NCI-H1105 (cell line): ENCODE measurements around the gene CCDC136.

Source experiments
- DNase-seq: peaks from one replicate; lab custom pipeline; 2025; lab: John Stamatoyannopoulos, UW

The CCDC136 gene

DNA sequence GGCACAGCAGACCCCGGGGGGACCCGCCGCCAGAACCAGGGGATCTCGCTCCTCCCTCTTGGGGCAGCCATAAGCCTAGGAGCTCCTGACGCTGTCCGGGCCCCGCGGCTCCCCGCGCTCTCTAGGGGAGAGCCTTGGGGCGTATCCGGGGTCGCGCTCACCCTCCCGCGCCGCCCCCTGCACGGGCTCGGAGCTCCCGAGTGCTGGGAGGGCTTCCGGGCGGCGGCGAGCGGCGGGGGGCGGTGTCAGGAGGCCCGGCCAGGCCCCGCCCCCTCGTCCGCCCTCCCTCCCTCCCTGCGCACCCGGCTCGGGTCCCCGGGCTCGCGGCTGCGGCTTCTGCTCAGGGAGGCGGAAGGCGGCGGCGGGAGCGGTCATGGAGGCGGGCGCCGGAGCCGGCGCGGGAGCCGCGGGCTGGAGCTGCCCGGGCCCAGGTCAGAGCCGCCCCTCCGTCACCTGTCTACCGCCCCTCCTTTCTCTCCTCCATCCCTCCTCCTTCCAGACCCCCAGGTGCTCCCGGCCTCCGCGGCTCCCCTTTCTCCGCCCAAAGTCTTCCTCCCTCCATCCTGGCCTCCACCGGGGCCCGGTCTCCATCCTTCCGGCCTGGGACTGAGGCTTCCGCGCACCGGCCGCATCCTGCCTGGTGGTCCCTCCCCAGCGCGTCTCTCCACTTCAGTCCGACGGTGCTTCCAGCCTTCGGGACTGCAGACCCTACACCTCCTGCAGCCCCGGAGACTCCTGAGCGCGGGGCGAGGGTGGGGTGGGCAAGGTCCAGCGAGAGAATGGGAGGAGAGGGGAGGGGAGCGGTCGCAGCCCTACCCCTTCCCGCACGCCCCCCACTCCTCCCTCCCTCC is at the start of gene CCDC136:
Gene CCDC136 (plus strand): TSS at position 848 of the 851 bp plus-strand sequence. CDS start 444 bp downstream, outside the sequence.
- DNase-seq: peak; percentile 43

DNA sequence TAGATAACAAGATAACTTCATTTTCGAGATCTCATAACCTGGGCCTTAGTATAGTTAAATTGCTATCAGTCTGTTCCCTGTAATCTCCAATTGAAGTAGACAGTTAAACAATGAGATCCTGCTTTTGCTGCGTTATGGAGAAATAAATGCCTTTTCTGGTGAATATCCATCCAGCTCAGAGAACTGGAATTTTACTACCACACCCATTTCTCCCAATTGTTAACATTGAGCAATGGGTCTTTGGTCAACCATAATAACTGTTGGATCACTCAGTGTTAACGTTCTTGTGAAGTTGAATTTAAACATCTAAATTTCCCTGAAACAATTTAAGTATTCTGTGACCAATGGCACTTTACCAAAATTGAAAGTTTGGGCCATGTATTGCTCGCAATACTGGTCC is 49.6 kb upstream of the CCDC136 start:
- DNase-seq: no peak

GRCh38 chr7:128743112-128743772 is 48.5 kb upstream of the CCDC136 start:
- DNase-seq: no peak

- DNase-seq: no peak
Measured at GRCh38 chr7:128744366-128744905, 47.3 kb upstream of the CCDC136 start.

- DNase-seq: no peak
Measured at GRCh38 chr7:128745706-128746105, 46.1 kb upstream of the CCDC136 start.

DNA sequence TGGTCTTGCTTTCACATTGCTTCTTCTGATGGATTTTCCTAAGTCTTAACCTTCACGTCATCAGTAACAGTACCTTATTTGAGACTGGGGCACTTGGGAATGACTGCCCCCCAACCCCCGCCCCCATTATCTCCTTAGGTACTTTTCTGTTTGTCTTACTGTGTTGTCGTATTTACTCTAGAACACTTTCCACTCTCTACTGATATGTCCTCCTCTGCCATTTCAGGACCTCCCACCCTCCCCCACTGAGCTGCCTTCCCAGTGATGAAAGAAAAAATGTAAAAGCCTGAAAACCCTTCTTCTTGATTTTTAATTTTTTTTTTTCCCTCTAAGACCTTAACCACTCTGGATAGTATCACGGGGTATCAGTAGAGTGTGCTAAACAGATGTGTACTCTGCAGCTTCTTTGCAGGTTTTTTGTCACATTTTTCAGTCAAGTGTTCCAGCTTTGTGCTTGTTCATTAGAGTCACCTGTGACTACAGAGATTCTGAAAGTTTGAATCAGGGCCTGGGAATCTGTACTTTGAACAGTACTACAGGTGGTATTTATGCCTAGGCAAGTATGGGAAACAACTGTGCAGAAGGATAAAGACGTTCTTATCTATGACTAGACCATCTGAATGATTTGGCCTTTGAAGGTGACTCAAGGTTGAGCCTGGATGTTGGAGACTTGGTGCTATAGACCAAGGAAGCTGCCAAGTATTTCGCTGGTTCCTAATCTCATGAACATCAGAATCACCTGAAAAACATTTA is 44.3 kb upstream of the CCDC136 start:
- DNase-seq: no peak

DNA sequence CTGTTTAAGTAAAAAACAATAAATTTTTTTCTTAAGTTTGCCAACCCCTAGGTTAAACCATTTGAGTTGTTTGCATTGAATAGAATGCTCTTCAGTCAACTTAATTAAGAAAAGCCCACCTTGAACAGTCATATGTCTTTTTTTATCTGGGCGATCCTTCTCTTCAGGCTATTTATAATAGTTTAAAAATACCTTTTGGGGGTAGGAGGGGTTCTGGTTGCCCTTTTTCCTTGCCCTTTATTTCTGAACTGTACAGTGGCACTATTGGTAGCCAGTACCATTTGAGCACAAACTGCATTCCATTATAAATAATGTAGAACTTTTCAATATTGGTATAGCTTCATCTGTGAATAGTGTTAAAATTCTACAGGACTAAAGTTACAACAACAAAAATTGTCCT is 39.5 kb upstream of the CCDC136 start:
- no peak for DNase-seq

GRCh38 chr7:128755075-128755818 is 36.5 kb upstream of the CCDC136 start:
- peak; percentile 20 for DNase-seq

- DNase-seq: peak; percentile 71
Measured at GRCh38 chr7:128755819-128756476, 35.8 kb upstream of the CCDC136 start.

DNA sequence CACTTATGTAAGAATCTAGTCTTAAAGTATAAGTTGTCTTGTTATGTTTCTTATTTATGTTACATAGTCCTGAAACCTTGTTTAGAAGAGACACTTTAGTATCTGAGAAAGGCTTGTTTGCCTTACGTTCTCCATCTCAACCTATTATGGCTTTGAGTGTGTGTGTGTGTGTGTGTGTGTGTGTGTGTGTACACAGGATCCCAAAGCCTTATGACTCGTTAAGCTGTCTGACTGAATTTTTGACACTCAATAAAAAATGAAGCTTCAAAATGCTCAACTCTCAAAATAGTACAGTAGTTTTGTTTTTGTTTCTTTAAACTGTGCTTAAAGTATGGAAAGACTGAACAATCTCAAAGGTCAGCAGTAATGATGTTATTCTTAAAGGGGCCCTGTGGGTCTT is 34.6 kb upstream of the CCDC136 start:
- DNase-seq: no peak

DNA sequence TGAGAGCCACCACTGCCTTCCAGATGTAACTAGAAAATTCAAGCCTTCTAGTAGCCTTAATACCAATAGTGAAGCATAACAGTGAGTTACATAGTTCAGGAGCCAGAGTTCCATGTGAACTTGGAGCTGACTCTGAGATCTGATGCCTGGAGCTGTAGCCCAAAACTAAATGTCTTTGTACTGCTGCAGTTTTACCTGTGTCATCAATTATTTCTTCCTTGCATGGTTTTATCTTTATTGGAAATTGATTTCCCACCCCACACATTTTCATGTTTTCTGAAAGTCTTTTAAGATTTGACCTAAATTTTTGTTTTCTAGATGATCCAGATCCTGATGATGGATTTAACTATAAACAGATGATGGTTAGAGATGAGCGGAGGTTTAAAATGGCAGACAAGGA is 33.2 kb upstream of the CCDC136 start:
- DNase-seq: no peak

DNA sequence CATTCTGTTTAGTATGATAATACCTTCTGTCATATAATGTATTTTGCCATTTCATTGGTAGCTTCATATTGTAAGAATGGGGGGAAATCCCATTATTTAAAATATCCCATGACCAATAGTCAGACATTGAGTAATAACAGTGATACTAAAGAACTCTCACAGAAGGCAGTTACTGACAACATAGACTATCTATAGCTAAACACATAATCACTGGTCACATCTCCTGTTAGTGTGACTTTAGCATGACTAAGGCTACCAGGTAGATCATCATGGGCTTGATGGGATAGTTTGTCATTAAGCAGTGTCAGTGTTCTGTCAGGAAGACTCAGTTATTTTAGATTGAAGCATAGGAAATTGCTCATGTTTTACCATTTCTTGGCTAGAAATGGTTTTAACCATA is 32.5 kb upstream of the CCDC136 start:
- DNase-seq: no peak

DNA sequence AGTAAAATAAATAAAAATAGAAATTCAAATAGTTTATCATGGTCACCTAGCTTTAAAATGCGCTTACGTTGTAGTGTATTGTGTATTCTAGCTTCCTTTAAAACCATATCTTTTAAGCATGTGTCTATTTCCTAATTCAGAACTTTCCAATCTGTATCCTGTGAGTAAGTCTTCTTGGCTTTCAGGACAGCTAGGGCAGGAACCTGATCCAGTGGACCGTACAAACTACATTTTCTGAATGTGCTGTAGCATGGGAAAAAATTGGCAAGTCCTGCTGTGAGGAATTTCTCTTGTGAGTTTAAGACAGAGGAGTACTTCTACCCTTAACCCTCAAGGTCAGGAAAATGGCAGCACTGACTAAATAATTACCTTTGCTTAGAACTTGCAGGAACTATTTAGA is 28.2 kb upstream of the CCDC136 start:
- DNase-seq: no peak

DNA sequence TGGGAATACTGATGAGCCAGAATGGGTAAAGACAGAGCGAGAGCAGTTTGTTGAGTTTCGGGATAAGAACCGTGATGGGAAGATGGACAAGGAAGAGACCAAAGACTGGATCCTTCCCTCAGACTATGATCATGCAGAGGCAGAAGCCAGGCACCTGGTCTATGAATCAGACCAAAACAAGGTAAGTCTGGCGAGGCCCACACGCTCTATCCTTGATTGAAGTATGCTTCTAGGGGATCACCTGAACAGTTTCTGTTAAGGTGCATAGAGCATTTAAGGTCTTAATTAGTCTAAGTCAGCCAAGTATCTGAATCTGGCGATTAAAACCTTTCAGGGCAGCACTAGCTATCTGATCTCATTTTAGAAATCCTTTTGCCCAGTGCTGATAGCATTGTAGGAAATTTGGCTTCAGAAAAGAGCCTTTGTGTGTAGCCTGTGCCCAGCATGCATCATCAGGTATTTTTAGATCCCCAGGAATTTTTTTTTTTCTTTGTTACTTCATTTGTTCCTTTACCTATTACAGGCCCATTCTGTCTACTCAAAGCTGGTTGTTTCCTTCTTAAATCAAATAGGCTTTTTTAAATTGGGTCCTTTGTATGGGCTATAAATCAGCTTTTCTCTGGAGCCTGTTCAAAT is 24.2 kb upstream of the CCDC136 start:
- DNase-seq: no peak

- DNase-seq: no peak
Measured at GRCh38 chr7:128770233-128770632, 21.5 kb upstream of the CCDC136 start.

- no peak for DNase-seq
Measured at GRCh38 chr7:128773604-128774003, 18.2 kb upstream of the CCDC136 start.

GRCh38 chr7:128774029-128774689 is 17.6 kb upstream of the CCDC136 start:
- DNase-seq: no peak

DNA sequence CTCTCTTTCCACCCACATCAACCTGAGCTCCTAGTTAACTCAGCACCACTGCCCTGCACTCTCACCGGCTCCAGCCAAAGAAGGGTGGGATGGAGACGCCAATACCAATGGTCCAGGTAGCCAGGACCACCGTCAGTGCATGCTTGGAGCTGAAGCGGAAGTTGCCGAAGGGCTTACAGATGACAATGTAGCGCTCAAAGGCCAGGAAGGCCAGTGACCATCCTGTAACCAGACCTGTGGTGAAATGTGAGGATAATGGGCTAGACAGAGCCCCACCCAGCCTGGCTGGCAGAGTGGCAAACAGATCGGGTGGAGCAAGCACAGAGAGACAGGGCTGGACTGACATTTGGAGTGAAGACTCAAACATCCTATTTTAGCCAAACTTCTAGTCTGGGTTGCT is 16.8 kb upstream of the CCDC136 start:
- DNase-seq: no peak

- no peak for DNase-seq
Measured at GRCh38 chr7:128775744-128776474, 15.9 kb upstream of the CCDC136 start, which contains the start of gene OPN1SW. Gene OPN1SW, minus strand, starts transcription at chr7:128775794. Its CDS starts 13 bp downstream, at chr7:128775781.
